ENCODE data around the gene MANSC1.

DNA sequence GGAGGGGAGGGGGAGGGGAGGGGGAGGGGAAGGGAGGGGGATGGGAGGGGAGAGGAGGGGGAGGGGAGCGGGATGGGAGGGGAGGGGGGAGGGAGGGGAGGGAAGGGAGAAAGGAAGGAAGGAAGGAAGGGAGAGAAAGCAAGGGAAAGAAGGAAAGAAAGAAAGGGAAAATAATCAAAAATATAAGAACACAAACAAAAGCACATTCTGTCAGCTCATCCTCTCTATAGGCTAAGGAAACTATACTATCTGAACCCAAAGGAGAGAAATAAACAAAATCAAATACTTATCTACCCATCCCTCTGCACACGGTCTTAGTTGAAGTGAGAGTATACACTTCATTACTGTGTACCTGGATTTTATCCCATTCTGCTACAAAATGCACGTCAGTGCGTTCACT, 26.9 kb downstream of the MANSC1 start:
- TF ChIP-seq, protein P1, sequence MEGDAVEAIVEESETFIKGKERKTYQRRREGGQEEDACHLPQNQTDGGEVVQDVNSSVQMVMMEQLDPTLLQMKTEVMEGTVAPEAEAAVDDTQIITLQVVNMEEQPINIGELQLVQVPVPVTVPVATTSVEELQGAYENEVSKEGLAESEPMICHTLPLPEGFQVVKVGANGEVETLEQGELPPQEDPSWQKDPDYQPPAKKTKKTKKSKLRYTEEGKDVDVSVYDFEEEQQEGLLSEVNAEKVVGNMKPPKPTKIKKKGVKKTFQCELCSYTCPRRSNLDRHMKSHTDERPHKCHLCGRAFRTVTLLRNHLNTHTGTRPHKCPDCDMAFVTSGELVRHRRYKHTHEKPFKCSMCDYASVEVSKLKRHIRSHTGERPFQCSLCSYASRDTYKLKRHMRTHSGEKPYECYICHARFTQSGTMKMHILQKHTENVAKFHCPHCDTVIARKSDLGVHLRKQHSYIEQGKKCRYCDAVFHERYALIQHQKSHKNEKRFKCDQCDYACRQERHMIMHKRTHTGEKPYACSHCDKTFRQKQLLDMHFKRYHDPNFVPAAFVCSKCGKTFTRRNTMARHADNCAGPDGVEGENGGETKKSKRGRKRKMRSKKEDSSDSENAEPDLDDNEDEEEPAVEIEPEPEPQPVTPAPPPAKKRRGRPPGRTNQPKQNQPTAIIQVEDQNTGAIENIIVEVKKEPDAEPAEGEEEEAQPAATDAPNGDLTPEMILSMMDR (IDR thresholded peaks at IDR 0.05; ENCODE audit: insufficient read depth, low read length) = no peak
- TF ChIP-seq GABPA (IDR thresholded peaks at IDR 0.05; ENCODE audit: low read depth) = no peak
